ENCODE measurements around the gene LMTK2. TPM values are rescaled to one million over a fixed set of nuclear protein-coding genes. Genes with fewer than 3 reads are reported as not detected.

Gene LMTK2
- total RNA-seq, 1 donor = 11.2 TPM

GRCh38 chr7:98240961-98241673 lies 134.5 kb downstream of the LMTK2 start:
- peak; percentile 86 for TF ChIP-seq CTCF (IDR thresholded peaks at IDR 0.05; ENCODE audit: insufficient read depth, low read depth, low read length)
- DNase-seq (ENCODE audit: low read depth) = peak; percentile 50
- H3K4me3 ChIP-seq (ENCODE audit: low read depth, low read length) = no peak overlapping the region

DNA sequence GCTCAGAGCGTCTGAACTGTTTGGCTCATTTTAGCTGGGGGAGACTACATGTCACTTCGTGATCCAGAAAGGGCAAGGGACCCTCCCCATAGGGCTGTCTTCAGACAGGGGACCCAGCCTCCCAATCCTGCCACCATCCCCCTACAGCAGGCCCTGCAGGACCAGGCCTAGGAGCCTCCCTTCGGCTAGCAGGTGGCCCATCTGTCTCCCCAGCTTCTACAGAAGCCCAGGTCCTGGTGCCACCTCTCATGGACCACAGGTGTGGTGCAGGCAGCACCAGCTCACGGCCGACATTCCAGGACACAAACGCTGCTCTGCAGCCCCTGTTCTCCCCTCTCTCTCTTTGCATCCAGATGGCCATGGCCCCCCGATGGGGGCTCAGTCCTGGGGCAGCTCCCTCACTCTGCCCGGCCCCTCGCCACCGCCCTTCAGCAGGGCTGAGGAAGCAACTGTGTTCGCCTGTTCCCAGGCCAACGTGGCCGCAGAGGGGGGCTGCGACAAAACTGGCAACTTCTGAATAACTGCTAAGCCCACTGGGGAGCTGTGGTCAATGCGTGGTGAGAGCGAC lies 135.1 kb downstream of the LMTK2 start:
- DNase-seq (ENCODE audit: low read depth) = no peak
- no peak overlapping the region for H3K4me3 ChIP-seq (ENCODE audit: low read depth, low read length)
- TF ChIP-seq CTCF (IDR thresholded peaks at IDR 0.05; ENCODE audit: insufficient read depth, low read depth, low read length) = no peak

- no peak for TF ChIP-seq CTCF (IDR thresholded peaks at IDR 0.05; ENCODE audit: insufficient read depth, low read depth, low read length)
- no peak for DNase-seq (ENCODE audit: low read depth)
- H3K4me3 ChIP-seq (ENCODE audit: low read depth, low read length) = no peak overlapping the region
These were observed 135.7 kb downstream of the LMTK2 start for GRCh38 chr7:98242342-98242741.

GRCh38 chr7:98242934-98243333 lies 136.3 kb downstream of the LMTK2 start:
- DNase-seq (ENCODE audit: low read depth) = no peak
- H3K4me3 ChIP-seq (ENCODE audit: low read depth, low read length) = no peak overlapping the region
- TF ChIP-seq CTCF (IDR thresholded peaks at IDR 0.05; ENCODE audit: insufficient read depth, low read depth, low read length) = no peak

DNA sequence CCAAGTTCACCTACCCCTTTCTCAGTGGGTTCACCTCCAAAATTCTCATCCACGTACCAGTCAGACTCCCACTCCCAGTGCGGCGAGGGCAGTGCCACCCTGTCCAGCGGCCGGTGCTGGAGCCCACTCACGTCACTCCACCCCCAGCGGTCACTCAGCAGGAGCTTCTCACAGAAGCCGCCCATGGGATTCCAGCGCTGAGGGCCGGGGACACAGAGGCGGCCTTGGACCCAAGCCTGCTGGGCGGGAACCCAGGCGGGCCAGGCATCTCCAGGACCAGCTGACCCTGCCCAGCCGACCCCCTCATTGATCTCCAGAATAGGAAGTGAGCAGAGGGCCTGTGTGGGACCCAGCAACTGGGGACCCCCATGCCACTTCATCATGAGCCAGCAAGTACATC lies 138.2 kb downstream of the LMTK2 start:
- no peak for DNase-seq (ENCODE audit: low read depth)
- TF ChIP-seq CTCF (IDR thresholded peaks at IDR 0.05; ENCODE audit: insufficient read depth, low read depth, low read length) = no peak
- H3K4me3 ChIP-seq (ENCODE audit: low read depth, low read length) = no peak overlapping the region

DNA sequence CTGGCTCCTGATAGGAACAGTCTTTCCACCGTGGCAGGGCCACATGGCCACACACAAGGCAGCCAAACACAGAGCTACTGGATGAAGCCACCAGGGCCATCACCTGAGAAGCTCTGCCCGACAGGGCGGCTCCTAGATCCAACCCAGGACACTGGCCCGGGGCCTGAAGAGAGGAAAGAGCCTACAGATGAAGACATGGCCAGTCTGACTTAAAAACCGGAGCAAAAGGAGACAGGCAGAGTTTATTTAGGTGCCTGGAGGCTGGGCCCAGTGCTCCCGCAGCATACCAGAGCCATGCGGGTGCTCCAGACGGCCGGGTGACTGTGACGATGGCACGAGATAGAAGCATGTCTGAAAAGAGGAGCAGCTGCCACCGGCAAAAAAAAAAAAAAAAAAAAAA lies 141.5 kb downstream of the LMTK2 start:
- H3K4me3 ChIP-seq (ENCODE audit: low read depth, low read length) = no peak overlapping the region
- DNase-seq (ENCODE audit: low read depth) = no peak
- TF ChIP-seq CTCF (IDR thresholded peaks at IDR 0.05; ENCODE audit: insufficient read depth, low read depth, low read length) = no peak
